ENCODE measurements around the gene VAT1L. TPM values are rescaled to one million over a fixed set of nuclear protein-coding genes. Genes with fewer than 3 reads are reported as not detected.
A peak's percentile ranks its signal among the peaks of the same experiment; 100 is the strongest.

Gene VAT1L
- total RNA-seq, 6 experiments from 2014 or later: 0.19 to 0.64 (median 0.51) TPM; not detected in 1

GRCh38 chr16:77840673-77841501, 52.5 kb downstream of the VAT1L start:
- intact Hi-C loops (cut with DNase I): no loop called here
- no peaks in the 10 kb centered on the region for H3K9me3 ChIP-seq
- TF ChIP-seq POLR2A (IDR thresholded peaks at IDR 0.05) (no peak), CTCF (IDR thresholded peaks at IDR 0.05) (no peak)
- DNase-seq (no peak), ATAC-seq (peak in 2 of 4 donors; percentile 54 to 62)
- no peak overlapping the region for H3K4me3 ChIP-seq
- H3K36me3 ChIP-seq: no peaks in the 10 kb centered on the region
- H3K4me1 ChIP-seq: peaks cover 0 to 11% (median 5%) of the 10 kb centered on the region in 4 donors
- H3K27me3 ChIP-seq: no peaks in the 10 kb centered on the region
- no peak overlapping the region for H3K27ac ChIP-seq
- WGBS (ENCODE audit: insufficient coverage, low coverage, low lambda C conversion rate, missing lambda C conversion rate): 61% methylated on average over 6 of the region's 6 CpGs

GRCh38 chr16:77841502-77841763, 53.1 kb downstream of the VAT1L start:
- no peak for TF ChIP-seq CTCF (IDR thresholded peaks at IDR 0.05)
- TF ChIP-seq POLR2A (IDR thresholded peaks at IDR 0.05): no peak
- ATAC-seq: no peak

GRCh38 chr16:77842468-77842867, 54.1 kb downstream of the VAT1L start:
- intact Hi-C loops (cut with DNase I): no loop called here
- no peak overlapping the region for H3K27ac ChIP-seq
- no peaks in the 10 kb centered on the region for H3K27me3 ChIP-seq
- H3K9me3 ChIP-seq: no peaks in the 10 kb centered on the region
- DNase-seq (no peak), ATAC-seq (no peak)
- peaks cover 0 to 11% (median 5%) of the 10 kb centered on the region in 4 donors for H3K4me1 ChIP-seq
- no peak overlapping the region for H3K4me3 ChIP-seq
- H3K36me3 ChIP-seq: no peaks in the 10 kb centered on the region
- TF ChIP-seq CTCF (IDR thresholded peaks at IDR 0.05): no peak
- no peak for TF ChIP-seq POLR2A (IDR thresholded peaks at IDR 0.05)
- 90% methylated on average over 2 of the region's 3 CpGs for WGBS (ENCODE audit: insufficient coverage, low coverage, low lambda C conversion rate, missing lambda C conversion rate)

More at GRCh38 chr16:77841502-77841763, 53.1 kb downstream of the VAT1L start:
- intact Hi-C loops (cut with DNase I): no loop called here
- Histone ChIP-seq H3K4me1 (peaks cover 0 to 11% (median 5%) of the 10 kb centered on the region in 4 donors), H3K4me3 (no peak overlapping the region), H3K36me3 (no peaks in the 10 kb centered on the region), H3K27me3 (no peaks in the 10 kb centered on the region), H3K9me3 (no peaks in the 10 kb centered on the region), H3K27ac (no peak overlapping the region)
- WGBS (ENCODE audit: insufficient coverage, low coverage, low lambda C conversion rate, missing lambda C conversion rate): 63% methylated on average over 3 of the region's 3 CpGs
- no peak for DNase-seq

- ATAC-seq: no peak
- H3K27me3 ChIP-seq: no peaks in the 10 kb centered on the region
- no peak for DNase-seq
- no CpG with 5 or more reads among the region's 3 CpGs for WGBS (ENCODE audit: insufficient coverage, low coverage, low lambda C conversion rate, missing lambda C conversion rate)
- H3K4me1 ChIP-seq: peaks cover 0 to 11% (median 5%) of the 10 kb centered on the region in 4 donors
- no peaks in the 10 kb centered on the region for H3K36me3 ChIP-seq
- no peaks in the 10 kb centered on the region for H3K9me3 ChIP-seq
- H3K4me3 ChIP-seq: no peak overlapping the region
- intact Hi-C loops (cut with DNase I): no loop called here
- H3K27ac ChIP-seq: no peak overlapping the region
- TF ChIP-seq CTCF (IDR thresholded peaks at IDR 0.05) (no peak), POLR2A (IDR thresholded peaks at IDR 0.05) (no peak)
Observed at GRCh38 chr16:77843405-77843804, 55.0 kb downstream of the VAT1L start.

All from right lobe of liver (tissue), 6 donors.